GM21825 (cell line): Measurements from ENCODE around the gene GRK5.

Experiments
- ATAC-seq: cut with Tn5 transposase; IDR thresholded peaks from one replicate; pipeline ENCODE4 v1.9.1; 2021; ENCODE audit warnings: mild to moderate bottlenecking, moderate library complexity; ENCODE audit not compliant: unreplicated experiment

Gene GRK5

DNA sequence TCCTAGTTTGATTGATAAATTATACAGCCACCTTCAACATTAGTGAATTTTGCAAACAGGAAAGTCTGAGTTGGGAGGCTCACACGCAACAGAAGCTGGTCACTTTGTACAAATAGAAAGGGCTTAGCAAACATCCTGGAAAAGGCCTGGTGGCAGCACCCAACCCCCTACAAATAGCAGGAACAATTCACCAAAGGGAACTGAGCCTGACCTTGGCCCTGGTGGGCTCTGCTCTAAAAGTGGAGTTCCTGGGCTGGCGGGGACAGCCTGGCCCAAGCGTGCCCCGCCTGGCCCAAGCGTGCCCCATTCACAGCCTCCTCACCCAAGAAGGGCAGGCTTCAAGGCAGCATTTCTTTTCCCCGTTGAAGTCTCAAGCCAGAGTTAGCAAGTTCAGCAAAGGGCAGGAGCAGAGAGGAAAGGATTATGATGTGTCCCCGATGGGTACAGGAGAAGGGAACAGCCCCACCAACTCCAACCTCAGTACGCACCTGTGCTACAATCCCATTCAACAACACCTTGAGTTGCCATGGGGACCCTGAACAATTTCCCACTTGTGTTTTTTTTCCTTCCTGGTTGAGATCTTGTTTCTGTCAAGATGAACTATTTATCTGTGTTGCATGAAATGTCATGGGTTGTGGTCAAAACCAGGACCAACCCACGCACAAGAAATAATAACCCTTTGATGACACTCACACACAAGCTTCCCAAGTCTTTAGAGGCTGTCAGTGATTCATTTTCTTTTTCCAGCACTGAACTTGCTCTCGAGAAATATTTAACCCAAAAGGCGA lies 291.7 kb downstream of the GRK5 start:
- ATAC-seq: no peak

DNA sequence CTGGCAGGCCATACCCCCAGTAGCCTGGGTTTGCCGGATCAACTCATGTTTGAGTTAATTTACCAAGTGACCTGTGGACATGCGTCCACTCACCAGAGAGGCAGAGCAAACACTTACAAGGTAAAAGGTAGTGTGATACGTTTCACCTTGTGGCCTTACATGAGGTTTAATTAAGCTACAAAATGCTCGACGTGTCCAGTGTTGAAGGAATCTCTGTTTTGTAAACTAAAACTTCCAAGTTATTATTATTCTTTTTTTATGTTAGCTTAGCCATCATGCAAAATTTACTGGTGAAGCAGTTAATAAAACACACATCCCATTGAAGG lies 292.3 kb downstream of the GRK5 start:
- no peak for ATAC-seq

DNA sequence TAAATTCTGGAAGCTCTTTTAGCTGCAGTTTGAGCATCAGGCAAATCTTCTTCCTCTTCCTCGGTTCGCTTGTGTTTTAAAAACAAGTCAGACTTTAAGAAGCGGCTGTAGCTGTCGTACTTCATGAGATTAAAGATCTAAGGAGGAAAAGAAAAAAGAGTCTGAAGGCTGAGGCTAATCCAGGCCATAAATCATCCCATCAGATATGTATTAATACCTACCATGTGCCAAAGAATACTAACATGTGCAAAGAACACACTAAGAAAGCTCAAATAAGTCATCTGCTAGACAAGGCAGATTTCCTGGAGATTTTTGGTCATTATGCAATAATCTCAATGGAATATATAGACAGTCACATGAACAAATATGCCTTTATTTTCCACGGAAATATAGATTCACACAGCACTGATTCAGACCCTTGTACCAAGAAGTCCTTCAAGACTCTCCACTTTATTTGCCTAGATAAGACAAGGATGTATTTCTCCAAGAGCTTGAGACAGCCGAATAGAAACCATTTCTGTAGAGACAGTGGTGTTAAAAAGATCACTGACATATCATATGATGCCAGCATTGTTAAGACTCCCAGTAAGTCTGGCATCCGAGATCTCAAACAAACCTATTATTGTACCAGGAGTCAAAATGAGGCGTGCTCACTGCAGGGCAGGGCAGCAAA lies 292.9 kb downstream of the GRK5 start:
- no peak for ATAC-seq

GRCh38 chr10:119500821-119501220 lies 293.4 kb downstream of the GRK5 start:
- no peak for ATAC-seq

GRCh38 chr10:119501690-119502089 lies 294.3 kb downstream of the GRK5 start:
- ATAC-seq: no peak

DNA sequence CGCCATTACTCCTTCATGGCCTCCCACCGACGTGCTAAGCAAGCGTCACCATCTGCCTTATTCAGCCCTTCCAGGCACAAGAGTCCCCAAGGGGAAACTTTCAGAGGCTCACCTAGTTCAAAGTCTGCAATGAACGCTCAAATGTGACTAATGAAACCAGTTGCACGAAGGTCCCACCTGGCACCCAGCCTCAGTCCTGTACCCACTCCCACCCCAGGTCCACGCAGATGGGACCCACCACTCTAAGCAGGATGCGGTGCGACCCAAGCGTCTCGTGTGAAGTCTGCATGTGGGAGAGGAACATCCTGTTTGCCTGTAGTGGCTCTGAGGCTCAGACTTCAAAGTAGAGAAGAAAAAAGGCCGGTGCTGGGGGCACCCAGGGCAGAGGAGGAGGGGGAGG lies 294.8 kb downstream of the GRK5 start:
- peak; percentile 56 for ATAC-seq

GRCh38 chr10:119502618-119503155 lies 295.3 kb downstream of the GRK5 start:
- ATAC-seq: no peak

GRCh38 chr10:119503821-119504220 lies 296.4 kb downstream of the GRK5 start:
- ATAC-seq: no peak

DNA sequence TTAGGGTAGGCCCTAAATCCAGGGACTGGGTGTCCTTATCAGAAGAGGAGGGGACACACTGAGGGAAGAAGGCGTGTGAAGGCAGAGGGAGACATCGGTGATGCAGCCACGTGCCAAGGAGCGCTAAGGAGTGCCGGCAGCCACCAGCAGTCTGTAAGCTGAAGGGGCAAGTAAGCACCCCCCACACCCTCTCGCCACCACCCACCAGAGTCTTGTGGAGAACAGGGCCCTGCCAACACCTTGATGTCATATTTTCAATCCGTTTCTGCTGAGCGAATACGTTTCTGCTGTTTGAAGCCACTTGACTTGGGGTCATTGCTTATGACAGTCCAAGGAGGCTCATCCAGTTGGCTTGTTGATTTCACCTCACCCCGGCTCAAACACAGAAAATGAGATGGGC lies 297.3 kb downstream of the GRK5 start:
- ATAC-seq: no peak

GRCh38 chr10:119505131-119505551 lies 297.8 kb downstream of the GRK5 start:
- no peak for ATAC-seq
